Upper lobe of left lung (tissue), 6 donors: ENCODE measurements around the gene CADM1. TPM values are rescaled to one million over a fixed set of nuclear protein-coding genes. Genes with fewer than 3 reads are reported as not detected.

Experiments used
- ATAC-seq, 2 donors: fragments of 200-7000 bp; cut with Tn5 transposase; one replicate each; pipeline ENCODE4 v1.9.1; 2022; ENCODE audit warnings: mild to moderate bottlenecking in 2 of 2, moderate library complexity in 2 of 2; ENCODE audit not compliant: low FRiP score in 2 of 2
- DNase-seq, 2 donors: peaks; one replicate each; pipeline ENCODE4 v3.0.0-alpha.2; 2019 to 2020
- H3K27ac ChIP-seq, 4 donors: fragments of 200-600 bp; sonication (generic); one replicate each; pipeline ENCODE4 v1.5.1; 2016 to 2019
- H3K27me3 ChIP-seq, 4 donors: fragments of 200-600 bp; sonication (generic); one replicate each; pipeline ENCODE4 v1.5.1; 2017 to 2019
- H3K36me3 ChIP-seq, 4 donors: fragments of 200-600 bp; sonication (generic); one replicate each; pipeline ENCODE4 v1.5.1; 2016 to 2019
- H3K4me1 ChIP-seq, 4 donors: fragments of 200-600 bp; sonication (generic); one replicate each; pipeline ENCODE4 v1.5.1; 2018 to 2019
- H3K4me3 ChIP-seq, 4 donors: fragments of 200-600 bp; sonication (generic); one replicate each; pipeline ENCODE4 v1.5.1; 2017 to 2019; ENCODE audit warnings: mild to moderate bottlenecking in 2 of 4, moderate library complexity in 1 of 4
- H3K9me3 ChIP-seq, 4 donors: fragments of 200-600 bp; sonication (generic); one replicate each; pipeline ENCODE4 v1.5.1; 2018 to 2019
- CTCF ChIP-seq, 6 experiments: fragments of 450-650 bp in 4 of 6; fragments of 200-600 bp in 2 of 6; sonication (generic) in 2 of 6; IDR thresholded peaks; one replicate each; pipeline ENCODE4 v1.5.1; 2016 to 2019; ENCODE audit warnings: antibody characterized with exemption in 6 of 6
- EP300 ChIP-seq, 4 donors: sonication (generic); formaldehyde crosslinking; IDR thresholded peaks; one replicate each; pipeline ENCODE4 v1.5.1; 2017; ENCODE audit warnings: antibody characterized with exemption in 4 of 4, control low read depth in 2 of 4
- POLR2A ChIP-seq, 4 donors: fragments of 450-650 bp; IDR thresholded peaks; one replicate each; pipeline ENCODE4 v1.5.1; 2016 to 2017; ENCODE audit warnings: antibody characterized with exemption in 4 of 4, mild to moderate bottlenecking in 2 of 4
- POLR2AphosphoS5 ChIP-seq, 2 donors: sonication (generic); formaldehyde crosslinking; IDR thresholded peaks; one replicate each; pipeline ENCODE4 v1.5.1; 2017; ENCODE audit warnings: antibody characterized with exemption in 2 of 2
- WGBS, 2 donors: methylation state at CpG; one replicate each; pipeline ENCODE4 v1.1.5; 2017 to 2018; 5-methylcytosine and 5-hydroxymethylcytosine counted together
- total RNA-seq, 6 donors: library from RNA; depleted of rRNA in 4 of 6; stranded (reverse); fragments of >200 nt in 4 of 6; gene quantifications; one replicate each; pipeline versions ENCODE4 v1.1.0 to v1.2.1, GENCODE V29; 2016 to 2021
- donor health status: DM: no; HTN: no; CAD: no; lungs with moderate emphysema.
- donor health status: DM: no; HTN: yes; CAD: no; lungs with severe emphysema.

The CADM1 gene
- total RNA-seq, 6 donors from 2014 or later: 69.9 to 212 (median 125) TPM

- WGBS, 2 donors: 88 to 92% methylated on average over 1 of the region's 1 CpG
- DNase-seq (no peak), ATAC-seq (no peak)
- Histone ChIP-seq H3K4me3 (no peak overlapping the region), H3K4me1 (peaks cover 3 to 11% (median 8%) of the 10 kb centered on the region in 4 donors), H3K27me3 (no peaks in the 10 kb centered on the region), H3K36me3 (no peaks in the 10 kb centered on the region), H3K9me3 (no peaks in the 10 kb centered on the region), H3K27ac (no peak overlapping the region)
- TF ChIP-seq POLR2AphosphoS5 (IDR thresholded peaks at IDR 0.05) (no peak), POLR2A (IDR thresholded peaks at IDR 0.05) (no peak), EP300 (IDR thresholded peaks at IDR 0.05) (no peak), CTCF (IDR thresholded peaks at IDR 0.05) (no peak)
Observed at GRCh38 chr11:115361025-115361424, 143.2 kb downstream of the CADM1 start.

GRCh38 chr11:115360186-115360824 is 143.9 kb downstream of the CADM1 start:
- no peak for ATAC-seq
- Histone ChIP-seq H3K4me3 (no peak overlapping the region), H3K27ac (no peak overlapping the region), H3K27me3 (no peaks in the 10 kb centered on the region), H3K36me3 (no peaks in the 10 kb centered on the region), H3K9me3 (no peaks in the 10 kb centered on the region), H3K4me1 (peaks cover 3 to 11% (median 8%) of the 10 kb centered on the region in 4 donors)
- DNase-seq: no peak
- WGBS, 2 donors: 66 to 70% methylated on average over 7 of the region's 7 CpGs
- TF ChIP-seq POLR2A (IDR thresholded peaks at IDR 0.05) (no peak), POLR2AphosphoS5 (IDR thresholded peaks at IDR 0.05) (no peak), EP300 (IDR thresholded peaks at IDR 0.05) (no peak), CTCF (IDR thresholded peaks at IDR 0.05) (no peak)

GRCh38 chr11:115357066-115357465 is 147.1 kb downstream of the CADM1 start:
- H3K27me3 ChIP-seq: no peaks in the 10 kb centered on the region
- H3K36me3 ChIP-seq: no peaks in the 10 kb centered on the region
- H3K4me3 ChIP-seq: no peak overlapping the region
- peaks cover 8 to 25% (median 14%) of the 10 kb centered on the region in 4 donors for H3K4me1 ChIP-seq
- 17 to 29% methylated on average over 5 of the region's 5 CpGs for WGBS, 2 donors
- H3K27ac ChIP-seq: no peak overlapping the region
- no peak for ATAC-seq
- H3K9me3 ChIP-seq: no peaks in the 10 kb centered on the region
- DNase-seq: no peak
- TF ChIP-seq POLR2A (IDR thresholded peaks at IDR 0.05) (no peak), CTCF (IDR thresholded peaks at IDR 0.05) (no peak), EP300 (IDR thresholded peaks at IDR 0.05) (no peak), POLR2AphosphoS5 (IDR thresholded peaks at IDR 0.05) (no peak)

- DNase-seq (no peak), ATAC-seq (no peak)
- 59 to 62% methylated on average over 6 of the region's 6 CpGs for WGBS, 2 donors
- Histone ChIP-seq H3K27me3 (no peaks in the 10 kb centered on the region), H3K9me3 (no peaks in the 10 kb centered on the region), H3K36me3 (no peaks in the 10 kb centered on the region), H3K27ac (peak overlapping the region in 1 of 4 donors; percentile 23), H3K4me1 (peaks cover 8 to 32% (median 14%) of the 10 kb centered on the region in 4 donors), H3K4me3 (no peak overlapping the region)
- TF ChIP-seq POLR2AphosphoS5 (IDR thresholded peaks at IDR 0.05): no peak
- no peak for TF ChIP-seq POLR2A (IDR thresholded peaks at IDR 0.05)
- TF ChIP-seq CTCF (IDR thresholded peaks at IDR 0.05): no peak
- TF ChIP-seq EP300 (IDR thresholded peaks at IDR 0.05): no peak
Observed at GRCh38 chr11:115352805-115353485, 151.3 kb downstream of the CADM1 start.
